HG03159 (cell line): ENCODE results near the gene PRKN.

Experiments
- ATAC-seq: cut with Tn5 transposase; IDR thresholded peaks from one replicate; pipeline ENCODE4 v1.9.1; 2021; ENCODE audit warnings: mild to moderate bottlenecking, moderate library complexity; ENCODE audit not compliant: unreplicated experiment

The PRKN gene

DNA sequence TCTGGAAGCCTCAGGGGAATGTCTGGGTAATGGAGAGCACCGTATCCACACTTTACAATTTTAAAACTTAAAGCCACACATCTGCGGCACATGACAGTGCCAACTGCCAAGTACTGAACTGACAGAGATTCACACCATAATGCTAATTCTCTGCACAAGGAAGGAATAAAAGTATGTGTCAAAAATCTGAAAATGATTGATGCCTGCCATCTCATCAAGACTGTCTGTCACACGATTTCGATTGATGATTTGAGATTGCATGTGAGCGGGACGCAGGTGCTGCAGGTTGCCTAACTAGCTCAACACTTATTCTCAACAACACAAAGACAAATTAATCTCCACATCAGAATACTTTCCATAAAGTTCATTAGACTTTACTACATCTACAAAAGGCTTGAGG lies 391.2 kb downstream of the PRKN start:
- ATAC-seq = no peak

- ATAC-seq = no peak
These were observed 395.2 kb downstream of the PRKN start for GRCh38 chr6:162332365-162332764.

DNA sequence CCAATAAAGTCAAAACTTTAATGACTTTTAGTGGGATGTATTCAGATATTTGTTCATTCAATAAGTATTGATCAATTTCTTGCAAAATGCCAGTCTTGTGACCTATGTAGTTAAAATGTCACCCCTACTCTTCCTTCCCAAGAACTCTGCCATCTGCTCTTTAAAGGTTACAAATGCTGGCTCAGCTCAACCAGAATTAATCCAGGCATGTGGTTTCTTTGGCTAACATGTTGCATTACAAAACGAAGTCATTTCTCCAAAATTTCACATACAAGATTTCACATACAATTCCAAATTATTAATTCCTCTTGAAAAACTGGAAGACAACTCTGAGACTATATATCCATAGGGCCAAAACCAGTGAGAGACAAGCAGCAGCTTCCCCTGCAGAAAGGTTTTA lies 395.7 kb downstream of the PRKN start:
- ATAC-seq = no peak

GRCh38 chr6:162325826-162326225 lies 401.7 kb downstream of the PRKN start:
- no peak for ATAC-seq

- no peak for ATAC-seq
These were observed 402.5 kb downstream of the PRKN start for GRCh38 chr6:162325051-162325450.

DNA sequence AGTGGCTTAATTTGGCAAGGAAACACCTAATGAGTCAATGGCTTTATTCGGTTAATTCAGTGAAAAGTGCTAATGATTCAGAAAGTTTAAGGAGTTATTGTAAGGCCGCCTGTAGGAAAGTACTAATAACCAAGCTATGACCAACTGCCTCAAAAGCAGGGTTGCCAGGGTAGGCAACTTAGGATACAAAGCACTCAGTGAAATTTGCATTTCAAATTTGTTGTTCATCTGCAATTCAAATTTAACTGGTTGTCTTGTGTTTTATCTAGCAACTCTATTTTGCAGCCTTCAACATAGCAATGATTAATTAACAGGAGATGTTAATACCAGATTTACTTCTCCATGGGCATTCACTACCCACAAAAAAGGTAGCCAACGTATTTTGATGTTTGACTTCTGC lies 412.3 kb downstream of the PRKN start:
- no peak for ATAC-seq

DNA sequence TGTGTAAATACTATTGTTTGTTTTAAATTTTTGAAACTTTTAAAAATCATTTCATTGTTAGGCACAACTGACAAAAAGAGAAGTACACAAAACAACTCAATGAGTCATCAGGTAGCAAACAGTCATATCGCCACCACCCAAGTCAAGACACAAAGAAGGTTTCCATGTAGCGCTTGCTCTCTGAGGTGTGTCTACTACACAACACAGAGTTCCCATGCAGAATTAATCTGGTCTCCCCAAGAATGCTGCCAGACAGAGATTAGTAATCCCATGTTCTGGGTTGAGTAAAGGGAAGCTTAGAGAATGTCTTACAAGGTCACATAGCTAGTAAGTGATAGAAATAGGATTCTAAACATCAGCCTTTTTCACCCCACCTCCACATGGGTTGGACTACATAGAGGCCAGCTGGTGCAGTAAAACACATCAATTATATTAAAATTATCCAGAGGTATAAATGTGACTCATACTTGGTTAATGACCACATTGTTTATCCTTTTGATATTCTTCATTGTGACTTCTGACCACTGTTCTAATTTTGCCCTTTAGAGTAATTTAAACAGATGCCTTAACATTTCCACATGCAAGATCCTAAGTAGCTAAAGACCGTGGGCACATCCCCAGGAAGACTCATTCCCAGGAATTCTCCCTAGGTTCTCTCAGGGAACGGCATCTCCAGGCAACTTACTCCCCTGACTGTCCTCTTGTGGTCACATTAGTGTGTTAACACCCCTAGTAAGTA lies 413.5 kb downstream of the PRKN start:
- ATAC-seq = no peak

GRCh38 chr6:162307865-162308264 lies 419.7 kb downstream of the PRKN start:
- no peak for ATAC-seq

DNA sequence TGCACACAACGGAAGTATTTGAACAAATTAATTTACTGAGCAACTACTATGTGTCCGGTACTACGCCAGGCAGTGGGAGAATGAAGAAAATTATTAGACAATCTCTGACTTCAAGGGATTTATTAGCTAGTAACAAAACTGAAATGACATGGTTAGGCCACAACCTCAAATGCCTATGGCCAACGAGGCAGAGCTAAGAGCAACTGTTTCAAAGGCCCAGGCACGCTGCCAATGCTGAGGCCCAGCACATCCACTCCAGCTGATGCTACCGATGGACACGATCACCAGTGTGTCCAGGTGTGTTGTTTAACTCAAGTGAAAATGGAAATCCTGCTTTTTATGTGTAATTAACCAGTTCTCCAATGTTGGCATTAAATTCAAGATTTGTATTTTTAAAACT lies 420.9 kb downstream of the PRKN start:
- no peak for ATAC-seq

GRCh38 chr6:162301128-162301527 lies 426.4 kb downstream of the PRKN start:
- ATAC-seq = no peak

GRCh38 chr6:162294029-162294428 lies 433.5 kb downstream of the PRKN start:
- ATAC-seq = no peak

DNA sequence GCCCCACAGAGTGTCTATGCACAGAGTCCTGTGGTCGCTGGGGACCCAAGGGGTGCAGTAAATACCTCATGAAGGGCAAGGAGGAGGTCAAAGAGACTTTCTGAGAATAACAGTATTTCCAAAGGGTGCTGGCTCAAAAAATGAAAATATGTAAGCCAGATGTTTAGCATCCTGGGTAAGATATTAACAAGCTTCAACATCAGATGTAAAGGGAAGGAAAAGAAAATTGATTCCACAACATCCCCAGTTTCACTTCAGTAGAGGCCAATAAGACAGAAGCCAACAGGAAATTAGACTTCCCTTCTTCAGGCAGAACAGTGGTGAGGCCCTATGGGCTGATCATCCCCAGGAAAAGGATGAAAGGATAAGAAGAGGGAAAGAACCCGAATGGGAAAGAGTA lies 434.7 kb downstream of the PRKN start:
- ATAC-seq = no peak

- no peak for ATAC-seq
These were observed 436.6 kb downstream of the PRKN start for GRCh38 chr6:162290846-162291465.

DNA sequence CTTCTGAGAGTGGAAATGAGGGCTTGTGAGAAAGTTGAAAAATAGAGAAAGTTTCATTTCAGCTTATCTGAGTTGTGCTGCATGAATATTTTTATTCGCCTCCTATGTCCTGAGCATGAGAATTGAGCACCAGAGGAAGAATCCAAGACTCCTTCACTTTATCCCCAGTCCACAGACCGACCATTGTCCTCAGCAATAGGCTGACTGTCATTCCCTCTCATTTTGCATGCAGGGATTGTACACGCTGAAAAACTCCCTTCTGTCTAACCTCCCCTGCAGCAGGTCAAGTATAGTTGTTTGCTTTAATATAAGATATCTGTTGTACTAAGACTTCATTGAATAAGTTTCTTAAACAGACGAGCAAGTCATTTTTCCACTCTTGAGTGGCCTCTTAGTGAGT lies 437.6 kb downstream of the PRKN start:
- no peak for ATAC-seq

GRCh38 chr6:162273986-162274385 lies 453.6 kb downstream of the PRKN start:
- ATAC-seq = no peak

DNA sequence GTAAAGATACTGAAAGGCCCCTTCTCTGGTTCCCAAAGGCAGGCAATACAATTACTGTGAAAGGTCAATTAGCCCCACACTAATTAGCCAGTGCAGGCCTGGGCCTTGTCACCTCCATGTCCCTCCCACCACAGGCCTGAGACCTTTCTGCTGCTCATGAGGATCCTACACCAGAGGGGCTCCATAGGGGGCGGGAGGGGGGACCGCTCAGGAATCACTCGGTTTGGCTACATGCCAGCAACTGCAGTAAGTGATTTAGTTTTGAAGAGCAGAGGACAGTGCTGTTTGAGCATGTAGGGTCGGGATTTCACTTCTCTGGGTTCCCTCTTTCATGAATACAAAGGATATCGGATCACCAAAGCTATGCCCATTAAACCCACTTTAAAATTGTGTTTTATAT lies 455.6 kb downstream of the PRKN start:
- ATAC-seq = no peak

- no peak for ATAC-seq
These were observed 456.6 kb downstream of the PRKN start for GRCh38 chr6:162270966-162271365.

- no peak for ATAC-seq
These were observed 459.9 kb downstream of the PRKN start for GRCh38 chr6:162267641-162268040.

DNA sequence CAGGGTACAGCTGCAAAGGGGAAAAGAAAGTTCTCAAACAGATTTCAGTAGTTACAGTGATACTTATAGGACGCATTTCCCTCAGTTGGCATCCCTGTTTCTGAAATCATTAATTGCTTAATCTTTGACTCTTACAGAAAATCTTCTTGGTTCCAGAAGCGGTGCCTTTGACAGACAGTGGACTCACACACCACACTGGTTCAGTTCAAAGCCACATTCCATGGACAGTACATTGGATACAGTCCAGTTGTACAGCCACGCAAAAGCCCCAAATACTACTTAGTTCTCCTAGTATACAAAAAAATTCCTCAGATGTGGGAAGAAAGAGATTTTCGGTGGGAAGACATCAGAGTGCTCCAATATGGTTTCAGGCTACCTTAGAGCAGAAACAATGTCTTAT lies 460.4 kb downstream of the PRKN start:
- no peak for ATAC-seq

- ATAC-seq = no peak
These were observed 463.0 kb downstream of the PRKN start for GRCh38 chr6:162264581-162264980.

GRCh38 chr6:162262466-162263196 lies 464.9 kb downstream of the PRKN start:
- no peak for ATAC-seq

DNA sequence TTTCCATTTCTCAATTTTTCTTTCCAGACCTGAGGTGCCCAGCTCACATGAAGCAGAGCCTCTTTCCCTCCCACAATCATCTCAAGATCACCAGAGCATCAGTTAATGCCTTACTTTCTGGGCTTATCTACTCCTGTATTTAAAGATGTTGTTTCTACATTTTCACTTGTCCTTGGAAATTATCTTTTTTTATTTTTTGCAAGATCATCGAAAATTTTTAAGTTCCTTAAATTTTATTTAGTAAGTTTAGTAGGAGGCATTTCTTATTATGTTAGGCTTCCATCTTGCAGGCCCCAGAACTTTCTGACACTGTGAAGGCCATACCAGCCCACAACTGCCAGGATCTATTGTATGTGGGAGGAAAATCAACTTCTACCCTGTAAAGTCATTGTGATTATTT lies 466.0 kb downstream of the PRKN start:
- no peak for ATAC-seq
